ENCODE measurements around the gene WDR31.
"Not testable (repeated sequence)": the region's sequence is repeated elsewhere in the genome, so short reads cannot be mapped to it uniquely, and the experiment has no call there.

WDR31 gene

GRCh38 chr9:113379094-113379828 lies 39.2 kb upstream of the WDR31 start:
- H3K27ac ChIP-seq (ENCODE audit: low read depth, low read length); H3K9ac ChIP-seq (ENCODE audit: low read length in 5 of 5); H3K36me3 ChIP-seq (ENCODE audit: control insufficient read depth in 5 of 5, insufficient read depth in 5 of 5, low read length in 5 of 5); H3K4me3 ChIP-seq (ENCODE audit: low read depth in 1 of 5, low read length in 5 of 5); H3K9me3 ChIP-seq (ENCODE audit: control insufficient read depth in 5 of 5, low read length in 5 of 5); H3K27me3 ChIP-seq (ENCODE audit: control insufficient read depth in 5 of 5, insufficient read depth in 4 of 5, low read length in 5 of 5): not testable (repeated sequence)
- H3K4me1 ChIP-seq (ENCODE audit: control insufficient read depth in 5 of 5, insufficient read depth in 5 of 5, low read length in 5 of 5), result peaks cover 0 to 17% (median 11%) of the 10 kb centered on the region in 5 donors

- peak within 1 kb of the TSS; percentile 73 to 86 (median 79) for H3K4me3 ChIP-seq (ENCODE audit: low read depth in 1 of 5, low read length in 5 of 5)
- peak within 1 kb of the TSS; percentile 56 to 91 (median 80) for H3K9ac ChIP-seq (ENCODE audit: low read length in 5 of 5)
- H3K9me3 ChIP-seq (ENCODE audit: control insufficient read depth in 5 of 5, low read length in 5 of 5), result no peaks in the 10 kb centered on the region
- peaks cover 0 to 22% (median 16%) of the 10 kb centered on the region in 5 donors for H3K36me3 ChIP-seq (ENCODE audit: control insufficient read depth in 5 of 5, insufficient read depth in 5 of 5, low read length in 5 of 5)
- peak within 1 kb of the TSS; percentile 69 for H3K27ac ChIP-seq (ENCODE audit: low read depth, low read length)
- H3K4me1 ChIP-seq (ENCODE audit: control insufficient read depth in 5 of 5, insufficient read depth in 5 of 5, low read length in 5 of 5), result peaks cover 0 to 20% (median 11%) of the 10 kb centered on the region in 5 donors
- H3K27me3 ChIP-seq (ENCODE audit: control insufficient read depth in 5 of 5, insufficient read depth in 4 of 5, low read length in 5 of 5), result no peaks in the 10 kb centered on the region
Observed at GRCh38 chr9:113376634-113377567, 36.8 kb upstream of the WDR31 start, which contains the start of gene HDHD3. HDHD3 (minus strand) TSS chr9:113376986; CDS start chr9:113374354, 2,632 bp downstream.

- peak overlapping the region; percentile 55 for H3K27ac ChIP-seq (ENCODE audit: low read depth, low read length)
- H3K9ac ChIP-seq (ENCODE audit: low read length in 5 of 5), result peak overlapping the region in 4 of 5 donors; percentile 0 to 62 (median 34)
Observed at GRCh38 chr9:113375057-113376023, 35.3 kb upstream of the WDR31 start.

GRCh38 chr9:113373676-113374392 lies 33.8 kb upstream of the WDR31 start:
- Histone ChIP-seq H3K27me3 (ENCODE audit: control insufficient read depth in 5 of 5, insufficient read depth in 4 of 5, low read length in 5 of 5) (no peaks in the 10 kb centered on the region), H3K4me1 (ENCODE audit: control insufficient read depth in 5 of 5, insufficient read depth in 5 of 5, low read length in 5 of 5) (peaks cover 0 to 21% (median 11%) of the 10 kb centered on the region in 5 donors), H3K27ac (ENCODE audit: low read depth, low read length) (no peak overlapping the region), H3K9ac (ENCODE audit: low read length in 5 of 5) (no peak overlapping the region), H3K9me3 (ENCODE audit: control insufficient read depth in 5 of 5, low read length in 5 of 5) (no peaks in the 10 kb centered on the region), H3K4me3 (ENCODE audit: low read depth in 1 of 5, low read length in 5 of 5) (no peak overlapping the region), H3K36me3 (ENCODE audit: control insufficient read depth in 5 of 5, insufficient read depth in 5 of 5, low read length in 5 of 5) (peaks cover 0 to 22% (median 16%) of the 10 kb centered on the region in 5 donors)

More at GRCh38 chr9:113375057-113376023, 35.3 kb upstream of the WDR31 start:
- Histone ChIP-seq H3K4me3 (ENCODE audit: low read depth in 1 of 5, low read length in 5 of 5) (peak overlapping the region in 4 of 5 donors; percentile 17 to 86 (median 62)), H3K4me1 (ENCODE audit: control insufficient read depth in 5 of 5, insufficient read depth in 5 of 5, low read length in 5 of 5) (peaks cover 0 to 21% (median 11%) of the 10 kb centered on the region in 5 donors), H3K27me3 (ENCODE audit: control insufficient read depth in 5 of 5, insufficient read depth in 4 of 5, low read length in 5 of 5) (no peaks in the 10 kb centered on the region), H3K9me3 (ENCODE audit: control insufficient read depth in 5 of 5, low read length in 5 of 5) (no peaks in the 10 kb centered on the region), H3K36me3 (ENCODE audit: control insufficient read depth in 5 of 5, insufficient read depth in 5 of 5, low read length in 5 of 5) (peaks cover 0 to 22% (median 16%) of the 10 kb centered on the region in 5 donors)

GRCh38 chr9:113373256-113373655 lies 33.2 kb upstream of the WDR31 start:
- Histone ChIP-seq H3K27me3 (ENCODE audit: control insufficient read depth in 5 of 5, insufficient read depth in 4 of 5, low read length in 5 of 5) (no peaks in the 10 kb centered on the region), H3K9ac (ENCODE audit: low read length in 5 of 5) (peak overlapping the region in 1 of 5 donors; percentile 30), H3K27ac (ENCODE audit: low read depth, low read length) (no peak overlapping the region), H3K9me3 (ENCODE audit: control insufficient read depth in 5 of 5, low read length in 5 of 5) (no peaks in the 10 kb centered on the region), H3K36me3 (ENCODE audit: control insufficient read depth in 5 of 5, insufficient read depth in 5 of 5, low read length in 5 of 5) (peaks cover 0 to 22% (median 16%) of the 10 kb centered on the region in 5 donors), H3K4me3 (ENCODE audit: low read depth in 1 of 5, low read length in 5 of 5) (no peak overlapping the region), H3K4me1 (ENCODE audit: control insufficient read depth in 5 of 5, insufficient read depth in 5 of 5, low read length in 5 of 5) (peaks cover 0 to 21% (median 11%) of the 10 kb centered on the region in 5 donors)

GRCh38 chr9:113372059-113372458 lies 32.0 kb upstream of the WDR31 start:
- Histone ChIP-seq H3K36me3 (ENCODE audit: control insufficient read depth in 5 of 5, insufficient read depth in 5 of 5, low read length in 5 of 5) (peaks cover 0 to 22% (median 16%) of the 10 kb centered on the region in 5 donors), H3K4me3 (ENCODE audit: low read depth in 1 of 5, low read length in 5 of 5) (no peak overlapping the region), H3K9ac (ENCODE audit: low read length in 5 of 5) (no peak overlapping the region), H3K9me3 (ENCODE audit: control insufficient read depth in 5 of 5, low read length in 5 of 5) (no peaks in the 10 kb centered on the region), H3K27me3 (ENCODE audit: control insufficient read depth in 5 of 5, insufficient read depth in 4 of 5, low read length in 5 of 5) (no peaks in the 10 kb centered on the region), H3K4me1 (ENCODE audit: control insufficient read depth in 5 of 5, insufficient read depth in 5 of 5, low read length in 5 of 5) (peaks cover 0 to 18% (median 8%) of the 10 kb centered on the region in 5 donors), H3K27ac (ENCODE audit: low read depth, low read length) (no peak overlapping the region)

GRCh38 chr9:113370806-113371325 lies 30.8 kb upstream of the WDR31 start:
- H3K9ac ChIP-seq (ENCODE audit: low read length in 5 of 5), result no peak overlapping the region
- no peaks in the 10 kb centered on the region for H3K9me3 ChIP-seq (ENCODE audit: control insufficient read depth in 5 of 5, low read length in 5 of 5)
- H3K36me3 ChIP-seq (ENCODE audit: control insufficient read depth in 5 of 5, insufficient read depth in 5 of 5, low read length in 5 of 5), result peaks cover 0 to 22% (median 16%) of the 10 kb centered on the region in 5 donors
- no peaks in the 10 kb centered on the region for H3K27me3 ChIP-seq (ENCODE audit: control insufficient read depth in 5 of 5, insufficient read depth in 4 of 5, low read length in 5 of 5)
- H3K4me3 ChIP-seq (ENCODE audit: low read depth in 1 of 5, low read length in 5 of 5), result no peak overlapping the region
- H3K27ac ChIP-seq (ENCODE audit: low read depth, low read length), result no peak overlapping the region
- peaks cover 0 to 13% (median 8%) of the 10 kb centered on the region in 5 donors for H3K4me1 ChIP-seq (ENCODE audit: control insufficient read depth in 5 of 5, insufficient read depth in 5 of 5, low read length in 5 of 5)

GRCh38 chr9:113369855-113370140 lies 29.7 kb upstream of the WDR31 start:
- no peaks in the 10 kb centered on the region for H3K9me3 ChIP-seq (ENCODE audit: control insufficient read depth in 5 of 5, low read length in 5 of 5)
- H3K27me3 ChIP-seq (ENCODE audit: control insufficient read depth in 5 of 5, insufficient read depth in 4 of 5, low read length in 5 of 5), result no peaks in the 10 kb centered on the region
- H3K36me3 ChIP-seq (ENCODE audit: control insufficient read depth in 5 of 5, insufficient read depth in 5 of 5, low read length in 5 of 5), result peaks cover 0 to 20% (median 14%) of the 10 kb centered on the region in 5 donors
- H3K4me1 ChIP-seq (ENCODE audit: control insufficient read depth in 5 of 5, insufficient read depth in 5 of 5, low read length in 5 of 5), result peaks cover 0 to 6% (median under 1%) of the 10 kb centered on the region in 5 donors
- H3K27ac ChIP-seq (ENCODE audit: low read depth, low read length), result no peak overlapping the region
- H3K4me3 ChIP-seq (ENCODE audit: low read depth in 1 of 5, low read length in 5 of 5), result no peak overlapping the region
- no peak overlapping the region for H3K9ac ChIP-seq (ENCODE audit: low read length in 5 of 5)

Data from subcutaneous abdominal adipose tissue (tissue), 5 donors.